WERI-Rb-1 (cell line): ENCODE measurements around the gene GPHN.

Source experiments
- DNase-seq: peaks from one replicate; pipeline ENCODE4 v3.0.0-alpha.2; 2020
- H3K27ac ChIP-seq: fragments of 250-450 bp; sonication (Bioruptor Pico); 2 replicates; pipeline ENCODE4 v1.5.1; 2020; ENCODE audit warnings: mild to moderate bottlenecking, moderate library complexity
- H3K27me3 ChIP-seq: fragments of 250-450 bp; sonication (Bioruptor Pico); 2 replicates; pipeline ENCODE4 v1.5.1; 2021; ENCODE audit warnings: mild to moderate bottlenecking, low read depth, moderate library complexity; ENCODE audit not compliant: insufficient read depth, severe bottlenecking
- H3K36me3 ChIP-seq: fragments of 250-450 bp; sonication (Bioruptor Pico); 2 replicates; pipeline ENCODE4 v1.5.1; 2020; ENCODE audit warnings: mild to moderate bottlenecking, moderate library complexity
- H3K4me3 ChIP-seq: 2 replicates; pipeline ENCODE4 v1.5.1; 2011; ENCODE audit warnings: low read depth, mild to moderate bottlenecking, control low read depth, low read length
- H3K9me3 ChIP-seq: fragments of 250-450 bp; sonication (Bioruptor Pico); 2 replicates; pipeline ENCODE4 v1.5.1; 2021; ENCODE audit warnings: mild to moderate bottlenecking, moderate library complexity; ENCODE audit not compliant: severe bottlenecking
- TF ChIP-seq, protein P1 (sequence below): IDR thresholded peaks from 2 replicates; pipeline ENCODE4 v1.5.1; 2011; ENCODE audit warnings: low read depth, mild to moderate bottlenecking, control low read depth, inconsistent platforms, low read length

The GPHN gene

GRCh38 chr14:66939409-66939808, 431.5 kb downstream of the GPHN start:
- Histone ChIP-seq H3K27me3 (no peaks in the 10 kb centered on the region), H3K36me3 (no peaks in the 10 kb centered on the region; the same call in 1 of the 2 replicates), H3K27ac (no peak overlapping the region), H3K4me3 (no peak overlapping the region), H3K9me3 (peaks cover 3% of the 10 kb centered on the region)
- no peak for DNase-seq
- TF ChIP-seq, protein P1, sequence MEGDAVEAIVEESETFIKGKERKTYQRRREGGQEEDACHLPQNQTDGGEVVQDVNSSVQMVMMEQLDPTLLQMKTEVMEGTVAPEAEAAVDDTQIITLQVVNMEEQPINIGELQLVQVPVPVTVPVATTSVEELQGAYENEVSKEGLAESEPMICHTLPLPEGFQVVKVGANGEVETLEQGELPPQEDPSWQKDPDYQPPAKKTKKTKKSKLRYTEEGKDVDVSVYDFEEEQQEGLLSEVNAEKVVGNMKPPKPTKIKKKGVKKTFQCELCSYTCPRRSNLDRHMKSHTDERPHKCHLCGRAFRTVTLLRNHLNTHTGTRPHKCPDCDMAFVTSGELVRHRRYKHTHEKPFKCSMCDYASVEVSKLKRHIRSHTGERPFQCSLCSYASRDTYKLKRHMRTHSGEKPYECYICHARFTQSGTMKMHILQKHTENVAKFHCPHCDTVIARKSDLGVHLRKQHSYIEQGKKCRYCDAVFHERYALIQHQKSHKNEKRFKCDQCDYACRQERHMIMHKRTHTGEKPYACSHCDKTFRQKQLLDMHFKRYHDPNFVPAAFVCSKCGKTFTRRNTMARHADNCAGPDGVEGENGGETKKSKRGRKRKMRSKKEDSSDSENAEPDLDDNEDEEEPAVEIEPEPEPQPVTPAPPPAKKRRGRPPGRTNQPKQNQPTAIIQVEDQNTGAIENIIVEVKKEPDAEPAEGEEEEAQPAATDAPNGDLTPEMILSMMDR = no peak

GRCh38 chr14:66944872-66945271, 436.9 kb downstream of the GPHN start:
- DNase-seq = no peak
- peaks cover 15% of the 10 kb centered on the region for H3K36me3 ChIP-seq
- H3K27me3 ChIP-seq = no peaks in the 10 kb centered on the region
- H3K9me3 ChIP-seq = peaks cover 7% of the 10 kb centered on the region
- H3K4me3 ChIP-seq = no peak overlapping the region
- no peak overlapping the region for H3K27ac ChIP-seq
- TF ChIP-seq, protein P1 = no peak

DNA sequence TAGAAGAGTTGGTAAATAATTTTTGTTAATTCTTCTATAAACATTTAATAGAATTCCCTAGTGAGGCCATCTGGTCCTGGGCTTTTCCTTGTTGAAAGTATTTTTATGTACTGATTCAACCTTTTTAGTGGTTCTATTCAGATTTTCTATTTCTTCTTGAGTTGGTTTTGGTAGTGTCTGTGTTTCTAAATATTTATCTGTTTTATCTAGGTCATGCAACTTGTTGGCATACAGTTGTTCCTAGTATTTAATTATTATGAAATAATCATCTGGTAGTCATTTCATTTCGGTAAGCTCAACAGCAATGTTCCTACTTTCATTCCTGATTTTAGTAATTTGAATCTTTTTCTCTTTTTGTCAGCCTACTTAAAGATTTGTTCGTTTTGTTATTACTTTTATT, 447.2 kb downstream of the GPHN start:
- Histone ChIP-seq H3K27me3 (no peaks in the 10 kb centered on the region), H3K4me3 (no peak overlapping the region), H3K9me3 (peaks cover 5% of the 10 kb centered on the region), H3K27ac (no peak overlapping the region), H3K36me3 (peaks cover 6% of the 10 kb centered on the region; the same call in 1 of the 2 replicates)
- TF ChIP-seq, protein P1 = no peak
- no peak for DNase-seq

- Histone ChIP-seq H3K27me3 (no peaks in the 10 kb centered on the region), H3K27ac (no peak overlapping the region), H3K36me3 (peaks cover 6% of the 10 kb centered on the region; the same call in 1 of the 2 replicates), H3K4me3 (no peak overlapping the region), H3K9me3 (peaks cover 5% of the 10 kb centered on the region)
- TF ChIP-seq, protein P1 = no peak
- no peak for DNase-seq
These were observed 451.6 kb downstream of the GPHN start for GRCh38 chr14:66959437-66960050.

- H3K9me3 ChIP-seq = no peaks in the 10 kb centered on the region
- TF ChIP-seq, protein P1 = no peak
- no peaks in the 10 kb centered on the region for H3K27me3 ChIP-seq
- no peak overlapping the region for H3K4me3 ChIP-seq
- peaks cover 4% of the 10 kb centered on the region for H3K36me3 ChIP-seq
- DNase-seq = no peak
- no peak overlapping the region for H3K27ac ChIP-seq
These were observed 457.9 kb downstream of the GPHN start for GRCh38 chr14:66965831-66966230.

GRCh38 chr14:66972469-66972868, 464.5 kb downstream of the GPHN start:
- Histone ChIP-seq H3K36me3 (peaks cover 3% of the 10 kb centered on the region), H3K27ac (no peak overlapping the region), H3K27me3 (no peaks in the 10 kb centered on the region), H3K4me3 (no peak overlapping the region), H3K9me3 (no peaks in the 10 kb centered on the region)
- TF ChIP-seq, protein P1 = no peak
- DNase-seq = no peak
